AG10803 (cell line): ENCODE measurements around the gene TH.

Experiments
- DNase-seq: peaks from one replicate; pipeline ENCODE4 v3.0.0; 2010; ENCODE audit warnings: low read depth
- H3K4me3 ChIP-seq: 2 replicates; pipeline ENCODE4 v1.5.1; 2011; ENCODE audit warnings: mild to moderate bottlenecking, low read length, control low read depth
- TF ChIP-seq, protein P1 (sequence below): conservative IDR thresholded peaks from 2 replicates; pipeline ENCODE4 v1.5.1; 2011; ENCODE audit warnings: mild to moderate bottlenecking, low read length, control low read depth, inconsistent platforms

Gene TH

DNA sequence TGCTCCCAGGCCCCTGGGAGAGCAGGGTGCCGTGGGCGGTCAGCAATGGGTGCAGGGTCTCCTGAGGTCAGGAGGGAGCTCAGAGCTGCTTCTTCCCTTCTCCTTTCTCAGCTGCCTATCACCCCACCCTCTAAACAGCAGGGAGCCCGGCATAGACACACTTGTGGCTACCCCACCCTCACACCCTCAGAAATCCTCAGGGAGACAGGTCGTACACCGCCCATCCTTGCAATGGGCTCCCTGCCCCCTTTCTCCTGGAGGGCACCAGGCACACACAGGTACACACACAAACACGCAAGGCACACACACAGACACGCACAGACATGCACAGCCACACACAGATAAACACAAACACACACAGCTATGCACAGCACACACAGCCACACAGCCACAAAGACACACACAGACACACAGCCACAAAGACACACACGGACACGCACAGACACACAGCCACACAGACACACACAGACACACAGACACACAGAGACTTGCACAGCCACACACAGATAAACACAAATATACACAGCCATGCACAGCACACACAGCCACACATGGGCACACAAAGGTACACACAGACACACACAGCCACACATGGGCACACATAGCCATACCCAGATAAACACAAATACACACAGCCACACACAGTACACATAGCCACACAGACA, 44.9 kb upstream of the TH start:
- TF ChIP-seq, protein P1, sequence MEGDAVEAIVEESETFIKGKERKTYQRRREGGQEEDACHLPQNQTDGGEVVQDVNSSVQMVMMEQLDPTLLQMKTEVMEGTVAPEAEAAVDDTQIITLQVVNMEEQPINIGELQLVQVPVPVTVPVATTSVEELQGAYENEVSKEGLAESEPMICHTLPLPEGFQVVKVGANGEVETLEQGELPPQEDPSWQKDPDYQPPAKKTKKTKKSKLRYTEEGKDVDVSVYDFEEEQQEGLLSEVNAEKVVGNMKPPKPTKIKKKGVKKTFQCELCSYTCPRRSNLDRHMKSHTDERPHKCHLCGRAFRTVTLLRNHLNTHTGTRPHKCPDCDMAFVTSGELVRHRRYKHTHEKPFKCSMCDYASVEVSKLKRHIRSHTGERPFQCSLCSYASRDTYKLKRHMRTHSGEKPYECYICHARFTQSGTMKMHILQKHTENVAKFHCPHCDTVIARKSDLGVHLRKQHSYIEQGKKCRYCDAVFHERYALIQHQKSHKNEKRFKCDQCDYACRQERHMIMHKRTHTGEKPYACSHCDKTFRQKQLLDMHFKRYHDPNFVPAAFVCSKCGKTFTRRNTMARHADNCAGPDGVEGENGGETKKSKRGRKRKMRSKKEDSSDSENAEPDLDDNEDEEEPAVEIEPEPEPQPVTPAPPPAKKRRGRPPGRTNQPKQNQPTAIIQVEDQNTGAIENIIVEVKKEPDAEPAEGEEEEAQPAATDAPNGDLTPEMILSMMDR: no peak
- no peak overlapping the region for H3K4me3 ChIP-seq
- no peak for DNase-seq

DNA sequence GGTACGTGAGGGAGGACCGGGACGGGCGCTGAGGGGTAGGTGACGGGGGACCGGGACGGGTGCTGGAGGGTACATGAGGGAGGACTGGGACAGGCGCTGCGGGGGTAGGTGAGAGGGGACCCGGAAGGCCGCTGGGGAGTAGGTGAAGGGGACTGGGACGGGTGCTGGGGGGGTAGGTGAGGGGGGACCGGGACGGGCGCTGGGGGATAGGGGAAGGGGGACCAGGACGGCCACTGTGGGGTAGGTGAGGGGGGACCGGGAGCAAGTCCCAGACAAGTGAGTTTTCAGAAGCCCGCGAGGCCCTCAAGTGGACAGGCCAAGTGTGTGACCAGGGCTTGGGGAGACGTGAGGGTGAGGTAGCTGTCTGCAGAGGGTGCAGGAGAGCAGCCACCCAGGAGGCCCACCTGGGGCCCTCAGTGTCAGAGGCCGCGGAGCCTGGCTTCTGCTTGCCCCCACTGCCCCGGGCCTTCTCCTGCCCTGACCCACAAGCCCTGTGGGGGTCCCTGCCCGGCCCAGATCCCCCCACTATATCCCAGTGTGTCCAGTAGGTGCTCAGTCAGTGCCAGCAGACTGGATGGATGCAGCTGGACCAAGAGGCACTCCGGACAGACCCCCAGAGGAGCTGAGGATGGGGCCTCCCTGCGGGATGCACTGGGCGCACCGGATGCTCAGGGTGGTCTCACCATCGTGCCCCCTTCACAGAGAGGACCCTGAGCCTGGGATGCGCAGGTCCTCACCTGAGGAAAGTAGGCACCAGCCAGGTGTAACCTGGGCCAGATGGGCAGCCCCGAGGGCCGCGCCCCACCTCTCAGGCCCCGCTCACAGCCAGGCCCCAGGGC, 44.2 kb upstream of the TH start:
- no peak for DNase-seq

GRCh38 chr11:2215230-2215560, 43.6 kb upstream of the TH start:
- no peak for DNase-seq
- TF ChIP-seq, protein P1: no peak
- no peak overlapping the region for H3K4me3 ChIP-seq

More for the DNA sequence above, 44.2 kb upstream of the TH start:
- TF ChIP-seq, protein P1: no peak
- no peak overlapping the region for H3K4me3 ChIP-seq

DNA sequence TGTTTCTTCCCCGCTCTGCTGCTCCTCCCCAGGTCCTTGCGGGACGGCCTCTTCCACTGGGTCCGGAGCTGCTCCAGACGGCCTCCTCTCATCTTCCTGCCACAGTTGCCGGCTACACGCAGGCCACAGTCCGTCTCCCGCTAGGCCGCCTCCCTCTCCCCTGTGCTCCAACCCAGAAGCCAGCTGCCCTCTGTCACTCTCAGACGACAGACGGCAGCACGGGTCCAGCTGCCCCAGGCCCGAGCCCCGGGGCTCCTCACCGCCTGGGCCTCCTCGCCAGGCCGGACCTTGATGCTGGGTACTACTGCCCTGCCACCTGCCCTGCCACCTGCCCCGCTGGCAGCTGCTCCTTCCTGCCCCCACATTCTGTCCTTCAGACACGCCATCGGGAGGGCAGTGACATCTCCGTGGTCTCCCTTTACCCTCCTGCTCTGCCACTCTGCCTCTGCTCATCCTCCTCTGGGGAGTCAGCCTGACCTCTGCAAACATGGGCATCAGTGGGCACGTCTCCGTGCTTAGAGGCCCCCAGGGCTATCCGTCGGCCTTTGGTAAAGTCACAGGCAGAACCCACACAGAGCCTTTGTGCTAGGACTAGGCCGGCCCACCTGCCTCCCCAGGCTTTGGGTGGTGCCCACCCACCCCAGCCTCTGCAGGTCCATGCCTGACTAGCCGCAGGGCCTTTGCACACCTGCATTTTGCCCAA, 43.1 kb upstream of the TH start:
- TF ChIP-seq, protein P1: no peak
- no peak for DNase-seq
- H3K4me3 ChIP-seq: no peak overlapping the region

GRCh38 chr11:2213890-2214526, 42.4 kb upstream of the TH start:
- no peak overlapping the region for H3K4me3 ChIP-seq

GRCh38 chr11:2213384-2213842, 41.8 kb upstream of the TH start:
- TF ChIP-seq, protein P1: no peak
- no peak for DNase-seq
- no peak overlapping the region for H3K4me3 ChIP-seq

More at GRCh38 chr11:2213890-2214526, 42.4 kb upstream of the TH start:
- TF ChIP-seq, protein P1: no peak
- DNase-seq: no peak
